Spleen (tissue), 11 donors: Measurements from ENCODE around the gene ZSWIM7. TPM values are rescaled to one million over a fixed set of nuclear protein-coding genes. Genes with fewer than 3 reads are reported as not detected.

Experiments used
- DNase-seq: peaks from one replicate; pipeline ENCODE4 v3.0.0-alpha.2; 2020
- H3K27ac ChIP-seq, 8 donors: fragments of 200-600 bp; sonication (generic) in 7 of 8; 1 replicate in 4 of 8; 2 replicates in 4 of 8; pipeline versions ENCODE4 v1.5.0 to v1.8.0; 2016 to 2021; ENCODE audit warnings: inconsistent platforms in 4 of 8, mild to moderate bottlenecking in 4 of 8, moderate library complexity in 1 of 8
- H3K27me3 ChIP-seq, 7 donors: fragments of 200-600 bp; sonication (generic) in 6 of 7; replicated peaks in 1 of 7; 1 replicate in 4 of 7; 2 replicates in 3 of 7; pipeline versions ENCODE4 v1.5.0 to v1.8.0; 2016 to 2021; ENCODE audit warnings: inconsistent platforms in 3 of 7, mild to moderate bottlenecking in 1 of 7
- H3K36me3 ChIP-seq, 6 donors: fragments of 200-600 bp; sonication (generic) in 5 of 6; 1 replicate in 4 of 6; 2 replicates in 2 of 6; pipeline versions ENCODE4 v1.5.0 to v1.8.0; 2016 to 2021; ENCODE audit warnings: inconsistent platforms in 2 of 6
- H3K4me1 ChIP-seq, 6 donors: fragments of 200-600 bp; sonication (generic) in 5 of 6; 1 replicate in 3 of 6; 2 replicates in 3 of 6; pipeline versions ENCODE4 v1.5.0 to v1.8.0; 2016 to 2021; ENCODE audit warnings: inconsistent platforms in 3 of 6
- H3K4me3 ChIP-seq, 8 donors: fragments of 200-600 bp; sonication (generic) in 7 of 8; 1 replicate in 4 of 8; 2 replicates in 4 of 8; pipeline versions ENCODE4 v1.5.0 to v1.8.0; 2016 to 2021; ENCODE audit warnings: inconsistent platforms in 4 of 8, mild to moderate bottlenecking in 4 of 8, moderate library complexity in 2 of 8
- H3K9me3 ChIP-seq, 8 donors: fragments of 200-600 bp; sonication (generic) in 7 of 8; 1 replicate in 4 of 8; 2 replicates in 4 of 8; pipeline versions ENCODE4 v1.5.0 to v1.8.0; 2016 to 2021; ENCODE audit warnings: inconsistent platforms in 4 of 8
- CTCF ChIP-seq, 11 experiments: fragments of 200-600 bp in 7 of 11; fragments of 450-650 bp in 4 of 11; sonication (generic) in 4 of 11; IDR thresholded peaks in 8 of 11; conservative IDR thresholded peaks in 3 of 11; 1 replicate in 7 of 11; 2 replicates in 4 of 11; pipeline versions ENCODE4 v1.4.0 to v1.8.0; 2016 to 2021; ENCODE audit warnings: antibody characterized with exemption in 11 of 11, inconsistent platforms in 4 of 11, mild to moderate bottlenecking in 1 of 11
- POLR2A ChIP-seq, 3 donors: fragments of 450-650 bp; IDR thresholded peaks; one replicate each; pipeline ENCODE4 v1.5.1; 2017; ENCODE audit warnings: antibody characterized with exemption in 3 of 3, mild to moderate bottlenecking in 1 of 3
- POLR2AphosphoS5 ChIP-seq, 3 donors: sonication (generic); formaldehyde crosslinking; IDR thresholded peaks; one replicate each; pipeline ENCODE4 v1.5.1; 2017; ENCODE audit warnings: antibody characterized with exemption in 3 of 3
- whole genome bisulfite sequencing, 5 donors: extraction: QIAGEN DNeasy Blood & Tissue Kit in 3 of 5; methylation state at CpG; one replicate each; pipeline versions ENCODE4 v1.1.5 to v1.1.7; 2013 to 2018; 5-methylcytosine and 5-hydroxymethylcytosine counted together
- intact Hi-C: fragments of 100-400 bp; cut with DNase I; formaldehyde crosslinking; loops from one replicate; pipeline ENCODE4 v1.15.0; 2023; ENCODE audit warnings: low total_unique reads
- polyA plus RNA-seq, 3 donors: library from polyadenylated mRNA; stranded (reverse); fragments of 200-250 nt; gene quantifications; one replicate each; pipeline ENCODE4 v1.2.1, GENCODE V29; 2013
- total RNA-seq, 7 donors: library from RNA; depleted of rRNA in 3 of 7; stranded (reverse); fragments of >200 nt in 3 of 7; fragmentation: NEBNext Ultra II Directional in 4 of 7; extraction: Animal tissue kit (Norgen Biotek cat#: 25700) in 4 of 7; gene quantifications; one replicate each; pipeline versions ENCODE4 v1.1.0 to v1.2.1, GENCODE V29; 2016 to 2021
- donor health status: healthy with polysubstance abuse.
- donor health status: DM: no; HTN: no; CAD: no; lungs with moderate emphysema.
- donor health status: DM: no; HTN: no; CAD: no.
- donor health status: Bipolar disorder and iron deficiency.
- donor health status: healthy.
- donor health status: DM: no; HTN: no; CAD: no.
- donor health status: DM: yes; HTN: yes; CAD: no.

ZSWIM7 gene
- total and polyA plus RNA-seq, 10 donors: 13.4 to 47.6 (median 25.3) TPM

GRCh38 chr17:15929941-15930340 is 69.6 kb downstream of the ZSWIM7 start:
- Histone ChIP-seq H3K27me3 (peaks cover 0 to 23% (median 0%) of the 10 kb centered on the region in 7 donors), H3K36me3 (no peaks in the 10 kb centered on the region), H3K9me3 (no peaks in the 10 kb centered on the region), H3K27ac (no peak overlapping the region), H3K4me1 (peaks cover 0 to 17% (median 6%) of the 10 kb centered on the region in 6 donors), H3K4me3 (no peak overlapping the region)
- TF ChIP-seq POLR2AphosphoS5 (IDR thresholded peaks at IDR 0.05): no peak
- no peak for TF ChIP-seq POLR2A (IDR thresholded peaks at IDR 0.05)
- TF ChIP-seq CTCF (IDR thresholded peaks at IDR 0.05 in 8 of 11, conservative IDR thresholded peaks at IDR 0.05 in 3 of 11): no peak
- 67 to 77% (median 70%) methylated on average over 4 of the region's 4 CpGs for WGBS, 5 donors
- DNase-seq: peak; percentile 41
- intact Hi-C loops: no loop called here

- TF ChIP-seq POLR2A (IDR thresholded peaks at IDR 0.05) (no peak), CTCF (IDR thresholded peaks at IDR 0.05 in 8 of 11, conservative IDR thresholded peaks at IDR 0.05 in 3 of 11) (no peak), POLR2AphosphoS5 (IDR thresholded peaks at IDR 0.05) (no peak)
- intact Hi-C loops: no loop called here
- peak overlapping the region in 2 of 8 donors; percentile 19 to 47 for H3K27ac ChIP-seq
- WGBS, 5 donors: 33 to 53% (median 38%) methylated on average over 9 of the region's 9 CpGs
- DNase-seq: no peak
- H3K4me3 ChIP-seq: no peak overlapping the region
- H3K4me1 ChIP-seq: peaks cover 0 to 17% (median 6%) of the 10 kb centered on the region in 6 donors
- no peaks in the 10 kb centered on the region for H3K36me3 ChIP-seq
- H3K27me3 ChIP-seq: peaks cover 0 to 25% (median 0%) of the 10 kb centered on the region in 7 donors
- no peaks in the 10 kb centered on the region for H3K9me3 ChIP-seq
Observed at GRCh38 chr17:15928286-15928785, 71.2 kb downstream of the ZSWIM7 start.

Other genes starting within 250 kb of the ZSWIM7 start
- gene ADORA2B, start 54.6 kb downstream of the ZSWIM7 start, total RNA-seq: 1 to 10 TPM in 2 of 7 donors, under 1 TPM in 3, not detected in 2; 0.77 to 2.7 (median 0.92) TPM
- gene ADORA2B, start 54.6 kb downstream of the ZSWIM7 start, polyA plus RNA-seq: under 1 TPM; 0.13 to 0.23 (median 0.16) TPM
- gene TTC19, start 120 bp upstream of the ZSWIM7 start, total RNA-seq: 10 to 100 TPM; 29.9 to 59.9 (median 36.6) TPM
- 10 to 100 TPM; 14.6 to 20.3 (median 15.2) TPM for gene TTC19, start 120 bp upstream of the ZSWIM7 start, polyA plus RNA-seq
- gene NCOR1, start 215.8 kb upstream of the ZSWIM7 start, total RNA-seq: 100 to 1,000 TPM; 128 to 250 (median 152) TPM
- 10 to 100 TPM; 28.4 to 76.1 (median 37.2) TPM for gene NCOR1, start 215.8 kb upstream of the ZSWIM7 start, polyA plus RNA-seq
- 10 to 100 TPM; 36.4 to 81.9 (median 67.9) TPM for gene PIGL, start 217.5 kb upstream of the ZSWIM7 start, total RNA-seq
- gene PIGL, start 217.5 kb upstream of the ZSWIM7 start, polyA plus RNA-seq: 10 to 100 TPM; 14.5 to 22.3 (median 17.1) TPM